HG02938 (cell line): ENCODE results near the gene TAOK2.
"Not testable (repeated sequence)": the region's sequence is repeated elsewhere in the genome, so short reads cannot be mapped to it uniquely, and the experiment has no call there.

ENCODE experiments used
- ATAC-seq: cut with Tn5 transposase; IDR thresholded peaks from one replicate; pipeline ENCODE4 v1.9.1; 2021; ENCODE audit warnings: mild to moderate bottlenecking, moderate library complexity; ENCODE audit not compliant: unreplicated experiment

TAOK2 gene

DNA sequence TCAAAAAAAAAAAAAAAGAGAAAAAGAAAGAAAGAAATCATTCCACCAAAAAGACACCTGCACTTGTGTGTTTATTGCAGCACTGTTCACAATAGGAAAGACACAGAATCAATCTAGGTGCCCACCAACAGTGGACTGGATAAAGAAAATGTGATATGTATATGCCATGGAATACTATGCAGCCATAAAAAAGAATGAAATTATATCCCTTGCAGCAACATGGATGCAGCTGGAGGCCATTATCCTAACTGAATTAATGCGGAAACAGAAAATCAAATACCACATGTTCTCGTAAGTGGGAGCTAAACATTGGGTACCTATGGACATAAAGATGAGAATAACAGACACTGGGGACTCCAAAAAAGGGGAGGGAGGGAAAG, 43.6 kb downstream of the TAOK2 start:
- no peak for ATAC-seq

DNA sequence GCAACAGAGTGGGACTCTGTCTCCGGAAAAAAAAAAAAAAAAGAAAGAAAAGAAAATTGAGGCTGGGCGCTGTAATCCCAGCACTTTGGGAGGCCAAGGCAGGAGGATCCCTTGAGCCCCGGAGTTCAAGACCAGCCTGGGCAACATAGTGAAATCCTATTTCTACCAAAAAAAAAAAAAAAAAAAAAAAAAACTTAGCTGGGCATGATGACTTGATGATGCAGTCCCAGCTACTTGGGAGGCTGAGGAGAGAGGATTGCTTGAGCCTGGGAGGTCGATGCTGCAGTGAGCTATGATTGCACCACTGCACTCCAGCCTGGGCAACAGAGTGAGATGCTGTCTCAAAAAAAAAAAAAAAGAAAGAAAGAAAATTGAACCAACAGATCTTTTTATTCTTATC, 44.3 kb downstream of the TAOK2 start:
- not testable (repeated sequence) for ATAC-seq

DNA sequence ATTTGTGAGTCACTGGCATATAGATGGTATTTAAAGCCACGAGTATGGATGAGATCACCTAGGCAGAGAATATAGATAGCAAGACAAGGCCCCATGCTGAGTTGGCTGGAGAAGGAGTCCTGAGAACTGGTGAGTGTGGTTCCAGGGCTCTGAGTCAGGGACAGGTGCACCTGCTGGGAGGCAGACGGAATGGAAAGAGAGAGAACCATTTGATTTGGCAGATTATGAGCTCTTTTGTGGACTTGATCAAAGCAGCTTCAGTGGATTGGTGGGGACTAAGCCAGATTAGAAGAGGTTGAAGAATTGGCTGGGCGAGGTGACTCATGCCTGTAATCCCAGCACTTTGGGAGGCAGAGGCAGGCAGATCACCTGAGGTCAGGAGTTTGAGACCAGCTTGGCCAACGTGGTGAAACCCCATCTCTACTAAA, 45.1 kb downstream of the TAOK2 start:
- no peak for ATAC-seq

DNA sequence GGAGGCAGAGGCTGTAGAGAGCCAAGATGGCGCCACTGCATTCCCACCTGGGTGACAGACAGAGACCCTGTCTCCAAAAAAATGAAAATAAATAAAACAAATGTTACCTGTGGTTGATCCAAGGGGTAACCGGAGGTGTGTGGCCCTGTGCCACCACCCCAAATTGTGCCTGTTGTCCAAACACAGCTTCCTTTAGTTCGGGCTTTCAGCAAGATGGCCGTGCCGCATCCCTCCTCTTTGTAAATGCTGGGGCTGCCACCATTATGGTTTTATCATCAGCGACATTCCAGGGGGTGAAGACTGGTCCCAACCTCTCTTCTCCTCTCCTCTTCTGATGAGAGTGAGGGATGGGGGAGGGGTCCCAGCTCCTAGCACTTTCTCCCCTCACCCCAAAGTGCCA, 49.2 kb downstream of the TAOK2 start, which contains the start of gene C16orf92:
C16orf92 (plus strand) TSS at position 312 of the 400 bp plus-strand sequence. CDS start 143 bp downstream, outside the sequence.
- no peak for ATAC-seq

DNA sequence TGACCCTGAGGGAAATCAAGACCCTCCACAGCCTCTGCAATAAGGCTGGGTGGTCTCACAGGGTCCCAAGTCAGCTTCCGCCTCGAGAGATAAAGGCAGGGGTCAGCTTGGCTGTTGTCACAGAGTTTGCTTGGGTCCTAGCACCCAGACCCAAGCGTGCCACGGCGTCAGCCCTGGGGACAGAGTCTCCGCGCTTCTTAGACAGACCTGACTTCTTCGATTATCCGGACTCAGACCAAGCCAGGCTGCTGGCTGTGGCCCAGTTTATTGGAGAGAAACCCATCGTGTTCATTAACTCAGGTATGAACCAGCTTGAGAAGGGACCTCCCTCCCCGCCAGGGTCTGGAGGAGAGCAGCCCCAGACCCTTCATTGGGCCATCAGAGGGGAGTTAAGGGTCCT, 49.9 kb downstream of the TAOK2 start:
- ATAC-seq = no peak

DNA sequence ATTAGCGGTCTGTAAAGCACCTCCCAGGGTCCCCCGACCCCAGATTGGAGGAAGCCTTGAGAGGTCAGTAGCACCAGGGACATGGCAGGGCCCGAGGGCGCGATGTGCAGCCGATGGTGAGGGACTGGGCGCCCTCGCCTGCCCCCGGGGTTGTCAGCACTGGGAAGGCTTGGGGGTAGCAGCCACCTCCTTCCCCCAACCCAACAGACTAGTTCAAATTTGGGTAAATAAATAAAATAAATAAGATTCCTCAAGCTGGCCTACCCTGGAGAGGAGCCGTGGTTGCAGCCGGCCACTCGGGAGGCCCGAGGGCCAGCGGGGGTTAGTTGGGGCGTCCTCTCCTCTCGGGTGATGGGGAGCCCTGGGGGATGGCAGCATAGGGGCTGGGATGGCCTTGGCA, 50.8 kb downstream of the TAOK2 start:
- ATAC-seq = no peak

DNA sequence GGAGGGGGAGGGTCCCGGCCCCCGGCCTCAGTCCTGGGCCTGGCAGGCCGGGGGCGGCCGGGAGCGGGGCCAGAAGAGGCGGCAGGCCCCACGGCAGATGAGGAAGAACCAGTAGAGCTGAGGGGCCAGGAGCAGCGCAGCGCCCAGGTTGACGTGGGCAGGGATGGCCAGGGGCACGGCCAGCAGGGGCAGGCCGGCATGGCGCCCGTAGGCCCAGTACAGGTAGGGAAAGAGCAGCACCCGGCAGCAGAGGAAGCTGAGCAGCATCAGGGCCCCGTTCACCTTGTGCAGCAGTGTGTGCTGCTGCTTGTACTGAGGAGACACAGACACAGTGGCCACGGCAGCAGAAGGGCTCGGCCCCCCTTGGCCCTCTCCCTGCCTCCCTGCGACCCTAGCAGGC, 51.5 kb downstream of the TAOK2 start:
- no peak for ATAC-seq

DNA sequence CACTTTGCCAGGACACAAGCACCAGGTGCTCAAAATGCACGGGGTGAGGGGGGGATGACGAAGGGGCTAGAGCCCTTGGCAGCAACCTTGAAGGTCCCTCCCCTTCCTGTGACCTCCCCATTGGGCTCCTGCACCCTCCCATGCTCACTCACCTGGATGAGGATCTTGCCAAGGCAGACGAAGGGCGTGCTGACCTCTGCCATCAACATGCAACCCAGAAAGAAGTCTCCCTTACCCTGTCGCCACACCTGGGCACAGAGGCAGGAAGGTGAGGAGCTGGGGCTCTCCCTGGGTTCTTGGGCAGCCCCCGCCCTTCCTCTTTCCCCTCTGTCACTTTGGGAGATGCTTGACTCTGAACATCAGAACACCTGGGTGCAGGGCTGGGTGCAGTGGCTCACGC, 51.9 kb downstream of the TAOK2 start:
- no peak for ATAC-seq

DNA sequence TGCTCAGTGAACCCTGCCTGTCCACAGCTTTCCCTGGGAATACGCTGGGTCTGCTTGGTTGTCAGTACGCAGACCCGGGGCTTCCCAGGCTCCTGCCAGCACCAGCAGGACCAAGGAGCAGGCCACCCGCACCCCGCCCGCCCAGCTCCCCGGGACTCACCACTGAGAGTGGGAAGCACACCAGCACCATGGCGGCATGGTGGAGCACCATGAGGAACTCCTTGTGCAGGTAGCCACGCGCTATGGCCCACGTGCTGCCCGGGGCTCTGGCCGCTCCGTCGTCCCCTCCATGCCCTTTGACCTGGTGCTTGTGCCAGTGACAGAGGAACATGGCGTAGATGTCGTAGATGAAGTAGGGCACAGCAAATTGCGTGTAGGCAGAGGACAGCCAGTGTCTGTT, 52.8 kb downstream of the TAOK2 start:
- ATAC-seq = no peak

DNA sequence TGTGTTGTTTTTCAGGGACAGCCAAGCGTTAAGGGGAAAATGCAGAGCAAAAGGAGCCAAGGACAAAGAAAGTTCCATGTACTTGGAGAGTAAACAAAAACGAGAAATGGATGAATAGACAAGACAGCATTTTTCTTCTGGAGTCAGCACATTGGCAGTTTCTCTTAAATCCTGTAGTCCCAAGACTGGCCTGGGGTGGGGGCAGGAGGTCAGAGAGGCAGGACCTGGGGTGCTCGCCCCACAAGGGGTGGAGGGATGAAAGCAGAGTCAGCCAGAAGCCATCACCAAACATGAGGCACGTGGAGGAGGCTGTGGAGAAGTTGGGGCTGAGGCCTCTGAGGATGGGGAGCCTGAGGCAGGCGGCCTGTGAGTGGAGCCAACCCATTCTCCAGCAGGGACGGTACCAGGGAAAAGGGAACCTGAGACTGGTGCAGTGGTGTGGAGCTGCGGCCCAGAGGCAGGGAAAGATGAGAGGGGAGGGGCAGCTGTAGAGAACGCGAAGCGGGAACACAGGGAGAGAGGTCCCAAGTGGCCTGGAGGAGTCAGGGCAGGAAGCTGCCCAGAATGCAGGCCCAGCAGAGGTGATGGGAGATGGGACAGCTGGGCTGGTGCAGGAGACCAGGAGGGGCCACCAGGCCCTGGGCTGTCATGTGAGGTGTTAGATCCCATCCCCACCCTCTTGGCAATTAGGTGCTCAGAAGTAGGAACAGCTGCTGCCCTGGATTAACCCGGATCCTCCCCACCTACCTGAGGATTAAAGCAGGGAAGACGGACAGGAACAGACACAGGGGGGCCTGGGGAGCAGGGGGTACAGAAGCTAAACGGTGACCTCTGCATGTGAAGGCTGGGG, 54.1 kb downstream of the TAOK2 start:
- ATAC-seq = no peak

DNA sequence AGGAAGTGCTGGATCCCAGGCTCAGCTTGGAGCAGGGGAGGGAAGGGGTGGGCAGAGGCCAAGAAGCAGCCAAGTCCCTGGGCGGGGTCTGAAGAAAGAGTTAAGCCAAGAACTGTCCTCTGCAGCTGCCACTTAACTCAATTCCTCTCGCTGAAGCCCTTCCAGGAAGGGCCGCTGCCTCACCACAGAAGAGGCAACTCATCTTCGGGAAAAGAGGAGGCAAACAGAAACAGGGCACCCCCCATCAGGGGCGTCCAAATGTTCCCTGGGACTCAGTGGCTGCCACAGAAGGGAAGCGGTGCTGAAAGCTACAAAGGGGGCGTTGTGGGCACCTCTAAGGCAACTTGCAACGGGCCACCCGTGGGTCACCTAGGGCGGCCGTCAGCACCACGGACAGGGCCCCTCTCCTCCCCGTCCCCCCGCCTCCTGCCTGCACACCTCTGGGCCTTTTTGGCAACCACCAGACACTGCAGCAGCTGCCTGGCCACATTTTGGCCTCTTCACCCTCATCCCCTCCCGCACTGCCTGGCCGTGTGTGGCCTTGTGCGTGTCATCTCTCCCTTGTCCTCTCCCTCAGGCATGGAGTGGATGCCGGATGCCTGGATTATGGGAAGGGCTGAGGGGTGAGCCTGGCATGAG, 54.9 kb downstream of the TAOK2 start:
- no peak for ATAC-seq

DNA sequence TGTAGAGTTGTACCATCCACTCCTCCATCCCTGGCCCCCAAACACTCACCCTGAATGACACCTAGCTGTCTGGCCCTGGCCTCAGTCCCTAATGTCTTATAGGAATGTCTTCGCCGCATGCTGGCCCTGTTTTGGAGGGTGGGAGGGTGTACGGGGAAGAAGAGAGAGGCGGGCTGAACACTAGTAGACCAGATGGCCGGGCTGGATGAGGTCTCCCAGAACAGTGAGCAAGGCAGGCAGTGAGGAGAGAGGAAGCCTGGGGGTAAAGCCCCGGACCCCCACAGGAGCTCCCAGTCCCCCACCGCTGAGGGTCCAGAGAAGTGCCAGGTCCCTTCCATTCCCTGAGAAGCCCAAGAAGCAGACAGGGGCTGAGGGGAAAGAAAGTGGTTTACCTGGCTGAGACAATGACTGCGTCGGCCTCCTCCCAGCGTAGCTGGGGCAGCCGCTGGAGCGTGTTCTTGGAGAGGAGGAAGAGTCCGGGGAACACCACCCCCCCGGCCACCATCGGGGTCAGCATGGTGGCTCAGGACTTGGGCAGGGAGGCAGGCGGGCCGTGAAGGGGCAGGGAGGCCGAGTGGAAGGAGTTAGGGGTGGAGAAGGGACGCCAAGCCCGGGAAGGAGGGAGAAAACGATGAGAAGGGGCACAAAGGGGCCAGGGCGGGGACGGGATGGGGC, 56.5 kb downstream of the TAOK2 start:
- no peak for ATAC-seq

DNA sequence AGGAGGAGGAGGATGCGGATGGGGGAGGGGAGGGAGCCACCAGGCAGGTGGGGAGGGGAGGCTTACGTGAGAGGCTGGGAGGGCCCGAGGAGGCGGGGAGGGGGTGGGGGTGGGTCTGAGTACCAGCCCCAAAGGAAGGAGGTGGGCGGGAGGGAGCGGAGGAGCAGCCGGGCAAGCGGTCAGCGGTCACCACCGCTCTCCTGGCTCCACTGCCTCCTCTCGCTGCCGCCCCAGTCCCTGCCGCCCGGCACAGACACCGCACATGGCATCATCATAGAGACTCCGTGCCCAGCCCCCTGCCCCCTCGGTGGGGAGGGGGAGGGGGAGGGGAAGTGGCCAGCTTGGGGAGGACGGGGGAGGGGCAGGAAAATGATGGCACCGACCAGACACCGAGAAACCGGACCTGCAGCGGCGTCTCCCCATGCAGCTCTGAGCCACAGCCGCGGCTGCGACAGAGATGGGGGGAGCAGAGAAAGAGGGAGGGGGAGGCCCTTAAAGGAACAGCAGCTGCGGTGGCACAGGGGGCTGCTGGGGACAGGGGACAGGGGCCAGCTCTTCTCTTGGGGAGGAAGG, 57.3 kb downstream of the TAOK2 start, which contains the start of gene TLCD3B:
TLCD3B (minus strand) TSS at position 431 of the 573 bp plus-strand sequence. CDS start 744 bp downstream, outside the sequence.
- no peak for ATAC-seq

DNA sequence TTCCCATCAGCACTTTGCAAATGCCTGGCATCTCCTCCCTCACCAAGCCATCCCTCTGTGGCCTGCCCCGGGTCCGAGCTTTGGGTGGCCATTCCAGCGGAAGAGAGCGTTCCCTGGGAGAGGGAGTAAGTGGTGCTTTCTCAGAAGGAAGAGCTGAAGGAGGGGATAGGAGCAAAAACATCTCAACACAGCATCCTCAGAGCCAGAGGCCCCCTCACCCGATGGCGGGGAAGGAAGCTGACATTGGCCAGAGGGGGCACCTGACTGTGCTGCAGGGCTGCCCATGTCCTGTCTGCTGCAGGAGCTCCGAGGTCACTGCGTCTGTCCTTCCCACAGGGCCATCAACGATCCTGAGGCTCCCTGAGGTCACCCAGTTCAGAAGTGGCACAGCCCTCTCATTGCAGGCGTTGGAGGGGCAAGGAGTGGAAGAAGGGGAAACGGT, 57.8 kb downstream of the TAOK2 start:
- no peak for ATAC-seq

DNA sequence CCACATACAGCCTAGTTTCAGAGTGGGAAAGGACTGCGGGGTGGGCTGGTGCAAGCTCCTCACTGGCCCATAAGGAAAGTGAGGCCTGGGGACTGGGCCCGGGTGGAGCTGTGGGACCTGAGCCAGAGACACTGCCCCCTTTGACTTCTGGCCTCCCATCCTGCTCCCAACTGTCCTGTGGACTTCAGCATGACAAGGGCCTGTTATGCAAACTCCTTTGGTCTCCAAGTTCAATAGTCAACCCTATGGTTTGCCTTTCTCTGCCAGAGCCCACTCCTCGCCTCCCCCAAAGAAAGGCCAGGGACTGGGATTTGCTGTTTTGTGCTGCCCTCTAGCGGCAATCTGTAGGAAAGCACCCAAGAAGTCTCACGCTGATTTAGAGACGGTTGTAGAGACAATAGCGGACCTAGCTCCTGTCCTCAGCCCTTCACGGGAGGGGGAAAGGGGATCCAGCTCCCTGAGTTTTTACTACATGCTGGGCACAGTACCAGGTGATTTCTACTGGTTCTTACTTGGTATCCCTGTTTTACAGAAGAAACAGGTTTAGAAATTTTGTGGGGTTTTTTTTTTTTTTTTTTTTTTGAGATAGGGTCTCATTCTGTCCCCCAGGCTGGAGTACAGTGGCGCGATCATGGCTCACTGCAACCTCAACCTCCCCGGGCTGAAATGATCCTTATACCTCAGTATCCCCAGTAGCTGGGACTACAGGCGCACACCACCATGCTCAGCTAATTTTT, 58.6 kb downstream of the TAOK2 start:
- no peak for ATAC-seq

DNA sequence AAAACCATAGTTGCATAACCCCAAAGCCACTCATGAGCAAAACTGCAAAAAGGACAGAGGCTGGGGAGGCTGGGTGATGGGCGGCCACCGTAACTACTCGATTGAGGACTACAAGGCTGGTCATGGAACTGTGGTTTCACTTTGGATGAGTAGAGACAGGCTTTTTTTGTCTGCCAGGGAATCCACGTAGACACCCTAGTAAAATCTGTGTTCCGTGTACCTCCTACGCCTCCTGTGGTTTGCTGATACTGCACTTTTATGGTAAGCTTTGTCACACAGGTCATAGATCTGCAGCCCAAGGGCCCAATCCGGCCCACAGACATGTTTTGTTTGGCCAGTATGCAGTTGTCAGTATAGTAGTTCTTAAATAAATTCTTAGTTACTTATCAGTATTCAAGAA, 59.6 kb downstream of the TAOK2 start:
- no peak for ATAC-seq

DNA sequence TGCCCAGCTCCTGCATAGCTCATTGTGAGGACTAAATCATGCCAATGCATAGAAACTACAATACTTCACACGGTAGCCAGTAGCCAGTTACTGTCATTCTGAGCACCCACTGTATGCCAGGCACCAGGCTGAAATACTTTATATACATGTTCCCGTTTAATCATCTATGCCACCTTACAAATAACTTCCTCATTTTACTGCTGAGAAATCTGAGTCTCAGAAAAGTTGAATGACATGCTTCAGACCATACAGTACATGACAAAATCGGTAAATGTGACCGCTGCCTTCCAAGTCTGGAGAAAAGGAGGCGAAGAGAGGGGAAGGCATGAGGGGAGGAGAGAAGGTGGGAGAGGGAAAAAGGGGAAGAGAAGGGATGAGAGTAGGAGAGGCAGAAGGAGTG, 66.6 kb downstream of the TAOK2 start:
- ATAC-seq = no peak

DNA sequence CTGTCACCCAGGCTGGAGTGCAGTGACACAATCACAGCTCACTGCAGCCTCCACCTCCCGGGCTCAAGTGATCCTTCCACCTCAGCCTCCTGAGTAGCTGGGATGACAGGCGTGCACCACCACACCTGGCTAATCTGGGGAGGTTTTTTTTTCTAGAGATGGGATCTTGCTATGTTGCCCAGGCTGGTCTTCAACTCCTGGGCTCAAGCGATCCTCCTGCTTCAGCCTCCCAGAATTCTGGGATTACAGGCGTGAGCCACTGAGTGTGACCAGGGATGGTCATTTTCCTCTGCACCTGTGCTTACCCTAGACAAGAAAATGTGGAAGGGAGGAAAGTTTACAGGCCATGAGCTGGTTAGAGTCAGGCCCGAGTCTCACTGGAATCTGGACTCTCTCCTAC, 67.0 kb downstream of the TAOK2 start:
- ATAC-seq = not testable (repeated sequence)

DNA sequence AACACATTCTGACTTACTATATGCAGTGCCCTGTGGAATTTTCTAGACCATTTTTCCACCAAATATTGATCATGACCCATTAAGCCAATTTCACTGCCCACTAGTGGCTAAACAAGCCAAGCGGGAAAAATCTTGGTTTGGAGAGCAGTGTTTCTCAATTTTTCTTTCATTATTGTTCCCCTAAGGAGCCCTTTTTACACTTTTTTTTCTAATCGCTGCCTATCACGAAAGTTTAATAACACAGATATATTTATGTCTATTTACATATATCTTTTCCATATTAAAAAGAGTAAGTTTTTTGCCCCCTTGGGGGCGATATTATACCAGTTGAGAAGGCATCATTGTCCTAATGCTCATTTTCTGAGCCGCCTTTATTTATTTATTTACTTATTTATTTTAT, 68.2 kb downstream of the TAOK2 start:
- no peak for ATAC-seq
